NCI-H748 treated with DMSO at 0.1 percent for 48 hours (cell line): ENCODE measurements around the gene MFAP1.
"Not testable (repeated sequence)": the region's sequence is repeated elsewhere in the genome, so short reads cannot be mapped to it uniquely, and the experiment has no call there.

ENCODE experiments used
- DNase-seq: peaks from one replicate; lab custom pipeline; 2025; lab: John Stamatoyannopoulos, UW

MFAP1 gene

GRCh38 chr15:43821505-43821904 lies 3.0 kb downstream of the MFAP1 start:
- DNase-seq = no peak

- not testable (repeated sequence) for DNase-seq
These were observed 9.4 kb downstream of the MFAP1 start for GRCh38 chr15:43815064-43815463.

GRCh38 chr15:43808960-43809678 lies 15.4 kb downstream of the MFAP1 start:
- DNase-seq = no peak

- no peak for DNase-seq
These were observed 16.0 kb downstream of the MFAP1 start for GRCh38 chr15:43808435-43808950.

- DNase-seq = not testable (repeated sequence)
These were observed 21.8 kb downstream of the MFAP1 start for GRCh38 chr15:43802676-43803075.

GRCh38 chr15:43800286-43801141 lies 24.0 kb downstream of the MFAP1 start, which contains the start of gene HYPK:
Gene HYPK (plus strand): TSS chr15:43800599. CDS start chr15:43800623, 24 bp downstream.
- DNase-seq = peak; percentile 38

- no peak for DNase-seq
These were observed 24.6 kb downstream of the MFAP1 start, which contains the start of gene SERINC4 for GRCh38 chr15:43799945-43800285. Gene SERINC4 (minus strand): TSS chr15:43800220. CDS start chr15:43799986, 234 bp downstream.

GRCh38 chr15:43799209-43799944 lies 25.1 kb downstream of the MFAP1 start:
- DNase-seq = no peak

GRCh38 chr15:43796566-43796965 lies 27.9 kb downstream of the MFAP1 start:
- DNase-seq = no peak

GRCh38 chr15:43795997-43796396 lies 28.5 kb downstream of the MFAP1 start:
- DNase-seq = no peak

GRCh38 chr15:43795197-43795596 lies 29.3 kb downstream of the MFAP1 start:
- no peak for DNase-seq

GRCh38 chr15:43794269-43795037 lies 30.0 kb downstream of the MFAP1 start:
- no peak for DNase-seq

GRCh38 chr15:43793647-43794046 lies 30.8 kb downstream of the MFAP1 start:
- no peak for DNase-seq

GRCh38 chr15:43792761-43793476 lies 31.6 kb downstream of the MFAP1 start:
- no peak for DNase-seq

- peak; percentile 83 for DNase-seq
These were observed 32.3 kb downstream of the MFAP1 start, which contains the start of gene SERF2 for GRCh38 chr15:43791993-43792760. Gene SERF2 (plus strand): TSS chr15:43792320. CDS start chr15:43792377, 57 bp downstream.

- no peak for DNase-seq
These were observed 35.1 kb downstream of the MFAP1 start for GRCh38 chr15:43789409-43789808.

- no peak for DNase-seq
These were observed 45.5 kb downstream of the MFAP1 start for GRCh38 chr15:43779016-43779415.

GRCh38 chr15:43777267-43777914 lies 47.1 kb downstream of the MFAP1 start:
- DNase-seq = peak; percentile 49

GRCh38 chr15:43776718-43777266 lies 47.7 kb downstream of the MFAP1 start, which contains the start of gene ELL3:
Gene ELL3 (minus strand): TSS chr15:43776966. CDS start chr15:43776901, 65 bp downstream.
- peak; percentile 49 for DNase-seq
